Activated naive CD4-positive, alpha-beta T cell treated with Interleukin-2 at 50 U/mL for 16 hours (primary cell): ENCODE data around the gene WDR45B.
A peak's percentile ranks its signal among the peaks of the same experiment; 100 is the strongest.
"Not testable (repeated sequence)": the region's sequence is repeated elsewhere in the genome, so short reads cannot be mapped to it uniquely, and the experiment has no call there.

Experiments
- DNase-seq: peaks from one replicate; pipeline ENCODE4 v3.0.0-alpha.2; 2020

WDR45B gene

DNA sequence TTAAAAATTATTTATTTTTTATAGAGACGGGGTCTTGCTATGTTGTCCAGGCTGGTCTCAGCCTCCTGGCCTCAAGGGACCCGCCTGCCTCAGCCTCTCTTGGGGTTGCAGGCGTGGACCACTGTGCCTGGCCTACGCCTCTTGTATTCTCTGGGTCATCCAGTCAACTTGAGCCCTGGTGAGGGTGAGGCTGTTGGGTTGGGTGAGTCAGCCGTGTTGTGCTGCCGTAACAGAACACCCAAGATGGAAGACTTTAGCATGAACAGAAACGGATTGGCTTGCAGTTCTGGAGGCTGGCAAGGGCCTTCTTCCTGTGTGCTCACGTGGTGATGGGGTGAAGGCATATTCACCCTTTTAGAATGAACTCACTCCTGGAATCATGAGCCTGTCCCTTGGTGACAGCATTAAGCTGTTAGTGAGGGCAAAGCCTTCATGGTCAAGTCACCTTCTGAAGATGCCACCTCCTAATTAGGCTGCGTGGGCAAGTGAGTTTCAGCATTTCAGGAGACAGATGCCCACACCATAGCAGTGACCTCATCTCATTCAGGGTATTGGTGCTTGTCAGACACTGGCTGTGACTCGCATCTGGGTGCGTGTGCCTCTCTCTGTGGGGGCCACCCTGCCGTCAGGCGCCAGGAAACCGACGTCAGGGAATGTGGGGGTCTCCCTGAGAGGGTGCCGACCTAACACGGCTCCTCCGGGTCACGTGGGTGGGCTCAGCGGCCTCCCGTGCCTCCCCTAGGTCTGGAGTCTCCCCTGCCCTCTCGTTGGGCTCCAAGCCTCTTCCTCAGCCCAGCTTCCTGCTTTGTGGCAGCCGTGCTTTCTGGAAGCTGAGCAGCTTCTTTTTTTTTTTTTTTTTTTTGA is 49.8 kb downstream of the WDR45B start:
- DNase-seq, result no peak

DNA sequence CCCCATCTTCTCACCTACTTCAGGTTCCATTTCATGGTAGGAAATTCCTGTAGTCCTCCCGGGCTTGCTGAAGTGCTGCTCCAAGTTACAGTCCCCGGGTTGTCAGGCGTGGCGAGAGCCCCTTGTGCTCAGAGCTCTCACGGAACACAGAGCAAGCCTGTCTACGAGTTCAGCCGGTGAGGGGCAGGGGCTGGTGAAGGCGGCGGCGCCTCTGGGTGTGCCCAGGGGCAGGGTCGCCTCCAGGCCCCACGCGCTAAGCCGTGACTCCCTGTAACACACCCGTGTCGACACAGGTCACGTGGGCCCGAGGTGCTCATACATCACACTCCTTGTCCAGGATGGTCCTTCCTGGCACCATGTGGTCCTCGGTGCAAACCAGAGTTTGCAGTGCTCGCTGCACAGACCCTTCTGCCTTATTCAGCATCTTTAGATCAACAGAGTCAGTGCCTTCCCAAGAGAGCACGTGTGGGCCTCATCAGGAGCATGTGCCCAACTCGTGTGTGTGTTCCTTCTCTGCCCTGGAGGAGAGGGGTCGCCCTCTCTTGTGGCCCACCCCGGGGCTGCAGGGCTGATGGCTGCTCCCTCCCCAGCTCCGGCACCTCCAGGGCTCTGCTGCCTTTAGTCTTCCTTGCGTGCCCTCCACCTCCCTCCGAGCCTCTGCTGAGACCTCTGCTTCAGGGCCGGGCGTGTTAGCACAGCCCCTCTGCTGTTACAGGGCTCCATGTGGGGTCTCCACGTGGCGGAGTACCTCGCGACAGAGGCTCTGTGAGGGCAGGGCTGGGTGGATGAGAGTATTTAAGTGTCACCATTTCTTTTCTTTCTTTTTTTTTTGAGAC is 51.2 kb downstream of the WDR45B start:
- DNase-seq, result no peak

DNA sequence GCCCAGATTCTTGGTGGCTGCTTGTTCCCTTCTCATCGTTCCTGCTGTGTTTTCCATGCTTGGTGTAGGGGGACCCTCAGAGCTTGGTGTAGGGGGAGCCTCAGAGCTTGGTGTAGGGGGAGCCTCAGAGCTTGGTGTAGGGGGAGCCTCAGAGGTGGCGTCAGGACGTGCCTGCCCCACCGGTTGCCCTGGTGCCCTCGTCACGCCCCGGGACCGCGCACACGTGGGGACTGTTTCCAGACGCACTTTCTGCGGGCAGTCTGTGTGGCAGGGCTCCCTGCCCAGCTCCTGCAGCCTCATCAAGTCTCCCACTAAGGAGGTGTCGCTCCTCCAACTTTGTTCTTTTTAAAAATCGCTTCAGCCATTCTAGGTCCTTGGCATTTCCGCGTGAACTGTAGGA is 51.9 kb downstream of the WDR45B start:
- DNase-seq, result no peak

DNA sequence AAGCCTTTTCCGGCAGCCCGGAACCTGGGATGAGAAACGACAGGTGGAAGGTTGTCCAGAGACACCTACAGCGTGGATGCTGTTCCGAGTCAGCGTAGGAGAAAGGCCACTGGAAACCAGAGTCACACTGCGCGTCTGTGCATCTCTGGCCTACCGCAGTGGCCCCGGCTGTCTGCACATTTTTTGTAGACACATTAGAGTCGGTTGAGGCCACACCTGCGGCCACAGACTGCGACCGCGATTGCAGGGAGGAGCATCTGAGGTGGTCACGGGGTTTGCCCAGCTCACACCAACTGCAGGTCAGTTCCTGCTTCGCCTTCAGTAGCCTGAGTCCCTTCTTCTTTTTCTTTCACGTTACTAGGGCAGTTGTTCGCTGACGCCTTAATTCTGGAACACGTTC is 52.4 kb downstream of the WDR45B start:
- no peak for DNase-seq

DNA sequence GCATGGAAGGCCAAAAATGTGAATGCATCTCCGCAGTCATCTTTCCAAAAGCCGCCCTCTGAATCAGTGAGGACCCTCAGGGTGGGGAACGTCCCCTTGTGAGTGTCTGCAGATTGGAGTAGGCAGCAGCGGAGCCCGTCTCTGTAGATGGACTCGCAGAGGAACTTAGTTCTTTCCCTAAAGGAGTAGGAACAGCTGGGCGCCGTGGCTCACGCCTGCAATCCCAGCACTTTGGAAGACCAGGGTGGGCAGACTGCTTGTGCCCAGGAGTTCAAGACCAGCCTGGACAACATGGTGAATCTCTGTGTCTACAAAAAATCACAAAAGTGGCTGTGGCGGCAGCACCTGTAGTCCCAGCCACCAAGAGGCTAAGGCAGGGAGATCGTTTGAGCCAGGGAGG is 53.7 kb downstream of the WDR45B start:
- no peak for DNase-seq

DNA sequence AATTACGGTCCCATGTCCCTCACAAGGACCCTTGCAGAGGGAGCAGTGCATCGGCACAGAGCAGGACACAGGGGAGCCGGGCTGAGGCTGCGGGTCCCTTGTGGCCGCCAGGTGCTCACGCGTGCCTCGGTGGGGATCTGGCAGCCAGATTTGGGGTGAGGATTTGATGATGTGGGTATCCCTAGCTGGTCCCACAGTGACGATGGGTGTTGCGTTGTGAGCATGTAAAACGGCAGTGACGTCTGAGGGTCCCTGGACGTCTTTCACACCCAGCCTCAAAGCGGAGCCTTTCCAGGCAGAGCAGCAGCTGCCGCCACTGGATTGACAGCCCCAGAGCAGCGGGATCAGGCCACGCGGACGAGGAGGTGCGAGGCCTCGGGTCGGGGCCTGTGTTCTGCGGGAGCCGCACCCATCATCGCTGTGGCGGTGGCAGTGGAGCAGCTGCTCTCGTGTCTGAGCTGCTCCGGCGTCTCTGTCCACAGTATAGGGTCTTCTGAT is 54.6 kb downstream of the WDR45B start:
- no peak for DNase-seq

DNA sequence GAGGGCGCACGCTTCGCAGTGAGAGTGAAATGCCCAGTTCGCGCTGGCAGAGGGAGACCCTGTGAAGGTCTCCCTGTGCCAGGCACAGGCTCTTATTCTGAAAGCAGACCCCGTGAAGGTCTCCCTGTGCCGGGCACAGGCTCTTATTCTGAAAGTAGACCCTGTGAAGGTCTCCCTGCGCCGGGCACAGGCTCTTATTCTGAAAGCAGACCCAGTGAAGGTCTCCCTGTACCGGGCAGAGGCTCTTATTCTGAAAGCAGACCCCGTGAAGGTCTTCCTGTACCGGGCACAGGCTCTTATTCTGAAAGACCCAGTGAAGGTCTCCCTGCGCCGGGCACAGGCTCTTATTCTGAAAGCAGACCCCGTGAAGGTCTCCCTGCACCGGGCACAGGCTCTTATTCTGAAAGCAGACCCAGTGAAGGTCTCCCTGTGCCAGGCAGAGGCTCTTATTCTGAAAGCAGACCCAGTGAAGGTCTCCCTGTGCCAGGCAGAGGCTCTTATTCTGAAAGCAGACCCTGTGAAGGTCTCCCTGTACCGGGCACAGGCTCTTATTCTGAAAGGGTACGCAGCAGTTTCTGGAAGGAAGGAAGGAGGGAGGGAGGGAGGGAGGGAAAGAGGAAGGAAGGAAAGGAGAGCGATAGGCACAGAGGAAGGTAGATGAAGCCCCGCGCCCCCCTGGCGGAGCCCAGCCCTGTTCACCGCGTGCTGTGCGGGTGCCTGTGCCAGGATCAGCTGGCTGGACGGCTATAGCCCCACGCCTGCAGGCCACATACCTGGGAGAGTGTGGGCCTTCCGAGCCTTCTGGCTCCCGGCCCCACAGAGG is 55.3 kb downstream of the WDR45B start:
- DNase-seq, result peak; percentile 61

DNA sequence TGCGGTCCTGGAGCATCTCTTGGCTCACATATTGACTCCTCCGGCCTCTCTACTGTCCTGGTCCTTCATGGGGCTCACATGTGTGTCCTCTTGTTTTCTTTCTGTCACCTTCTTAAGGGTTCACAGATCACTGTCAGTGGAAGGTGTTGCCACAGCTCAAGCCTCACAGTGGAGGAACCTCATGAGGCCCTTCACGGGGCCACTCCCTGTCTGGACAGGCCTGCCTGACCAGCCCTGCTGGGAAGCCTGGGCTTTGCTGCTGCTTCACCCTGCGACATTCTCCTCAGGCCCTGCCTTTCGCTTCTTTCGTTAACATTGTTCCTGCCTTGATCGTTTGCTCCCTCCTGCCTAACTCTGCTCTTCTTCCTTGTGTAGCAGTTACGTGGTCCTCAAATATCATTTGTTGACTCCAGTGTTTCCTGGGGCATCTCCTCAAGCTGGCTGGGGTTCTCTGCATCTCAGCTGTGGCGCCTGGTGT is 55.9 kb downstream of the WDR45B start:
- no peak for DNase-seq

DNA sequence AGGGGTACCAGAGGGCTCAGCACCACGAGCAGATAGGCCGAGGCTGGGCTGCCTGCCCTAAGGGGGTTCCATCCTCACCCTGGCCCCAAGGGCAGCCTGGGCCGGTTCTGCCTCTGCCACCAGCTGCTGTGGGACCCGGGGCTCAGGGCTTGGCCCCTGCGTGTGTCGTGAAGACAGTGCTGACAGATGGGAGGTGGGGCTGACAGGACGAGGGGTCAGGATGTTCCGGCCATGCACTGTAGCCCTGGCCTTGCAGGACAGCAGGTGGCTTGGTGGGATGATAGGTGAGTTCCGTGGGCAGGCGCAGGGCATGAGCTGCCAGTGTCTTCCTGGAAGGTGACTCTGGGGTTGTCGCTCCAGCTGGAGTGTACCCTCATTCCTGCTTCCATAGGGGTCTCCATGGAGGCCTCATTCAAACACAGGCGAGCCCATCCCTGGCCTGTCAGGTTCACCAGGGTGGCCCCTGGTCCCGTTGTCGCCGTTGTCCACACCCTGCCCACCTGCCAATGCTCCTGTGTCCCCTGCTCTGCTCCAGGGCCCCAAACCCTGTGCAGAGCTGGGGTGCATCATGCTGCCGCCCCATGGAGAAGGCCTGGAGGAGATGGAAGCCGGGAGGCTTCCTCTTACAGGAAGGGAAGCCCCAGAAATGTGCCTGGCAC is 57.2 kb downstream of the WDR45B start:
- no peak for DNase-seq

DNA sequence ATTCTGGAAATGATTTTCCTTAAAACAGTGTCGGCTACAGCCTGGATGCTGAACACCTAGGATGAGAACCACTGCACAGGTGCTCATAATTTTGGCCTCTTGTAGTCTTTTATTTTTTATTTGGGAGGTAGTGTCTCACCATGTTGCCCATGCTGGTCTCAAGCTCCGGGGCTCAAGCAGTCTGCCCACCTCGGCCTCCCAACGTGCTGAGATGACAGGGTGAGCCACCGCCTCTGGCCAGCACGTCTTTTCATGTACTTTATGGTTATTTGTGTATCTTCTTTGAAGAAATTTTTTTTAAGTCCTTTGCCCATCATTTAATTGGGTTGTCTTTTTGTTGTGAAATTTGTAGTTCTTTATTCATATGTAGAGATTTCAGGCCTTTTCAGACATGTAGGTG is 58.0 kb downstream of the WDR45B start:
- DNase-seq, result no peak

DNA sequence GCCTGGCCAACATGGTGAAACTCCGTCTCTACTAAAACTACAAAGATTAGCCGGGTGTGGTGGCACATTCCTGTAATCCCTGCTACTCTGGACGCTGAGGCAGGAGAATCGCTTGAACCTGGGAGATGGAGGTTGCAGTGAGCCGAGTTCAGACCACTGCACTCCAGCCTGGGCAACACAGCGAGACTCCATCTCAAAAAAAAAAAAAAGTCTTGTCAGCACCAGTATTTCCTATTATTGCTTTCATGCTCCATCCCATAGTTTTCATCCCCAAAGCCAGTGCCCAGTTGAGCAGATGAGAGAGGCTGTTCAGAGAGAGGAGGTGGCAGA is 58.4 kb downstream of the WDR45B start:
- no peak for DNase-seq

DNA sequence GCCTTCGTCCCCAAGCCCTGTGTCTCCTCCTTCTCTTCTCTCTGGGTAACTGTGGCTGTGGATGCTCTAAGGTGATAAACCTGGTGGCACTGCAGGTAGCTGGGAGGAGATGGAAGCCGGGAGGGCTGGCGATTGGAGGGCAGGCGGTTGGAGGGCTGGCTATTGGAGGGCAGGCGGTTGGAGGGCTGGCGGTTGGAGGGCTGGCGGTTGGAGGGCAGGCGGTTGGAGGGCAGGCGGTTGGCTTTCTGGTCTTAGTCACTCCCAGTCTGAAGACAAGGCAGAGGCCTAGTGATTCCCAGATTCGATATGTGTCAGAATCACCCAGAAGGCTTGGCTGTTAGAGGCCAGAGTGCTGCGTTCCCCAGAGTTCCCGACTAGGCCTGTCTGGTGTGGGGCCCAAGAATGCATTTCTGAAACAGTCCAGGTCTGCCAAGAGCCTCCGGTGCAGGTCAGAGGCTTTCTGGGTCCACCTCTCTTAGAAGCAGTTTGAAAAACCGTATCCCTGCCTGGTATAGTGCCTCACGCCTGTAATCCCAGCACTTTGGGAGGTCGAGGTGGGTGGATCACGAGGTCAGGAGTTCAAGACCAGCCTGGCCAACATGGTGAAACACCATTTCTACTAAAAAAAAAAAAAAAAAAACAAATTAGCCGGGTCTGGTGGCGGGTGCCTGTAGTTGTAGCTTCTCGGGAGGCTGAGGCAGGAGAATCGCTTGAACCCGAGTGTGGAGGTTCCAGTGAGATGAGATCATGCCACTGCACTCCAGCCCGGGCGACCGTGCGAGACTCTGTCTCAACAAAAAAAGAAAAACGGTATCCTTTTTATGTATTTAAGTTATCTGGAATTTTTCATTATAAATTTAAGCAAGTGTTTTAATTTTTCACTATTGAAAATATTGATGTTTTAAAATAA is 59.7 kb downstream of the WDR45B start:
- DNase-seq, result no peak

DNA sequence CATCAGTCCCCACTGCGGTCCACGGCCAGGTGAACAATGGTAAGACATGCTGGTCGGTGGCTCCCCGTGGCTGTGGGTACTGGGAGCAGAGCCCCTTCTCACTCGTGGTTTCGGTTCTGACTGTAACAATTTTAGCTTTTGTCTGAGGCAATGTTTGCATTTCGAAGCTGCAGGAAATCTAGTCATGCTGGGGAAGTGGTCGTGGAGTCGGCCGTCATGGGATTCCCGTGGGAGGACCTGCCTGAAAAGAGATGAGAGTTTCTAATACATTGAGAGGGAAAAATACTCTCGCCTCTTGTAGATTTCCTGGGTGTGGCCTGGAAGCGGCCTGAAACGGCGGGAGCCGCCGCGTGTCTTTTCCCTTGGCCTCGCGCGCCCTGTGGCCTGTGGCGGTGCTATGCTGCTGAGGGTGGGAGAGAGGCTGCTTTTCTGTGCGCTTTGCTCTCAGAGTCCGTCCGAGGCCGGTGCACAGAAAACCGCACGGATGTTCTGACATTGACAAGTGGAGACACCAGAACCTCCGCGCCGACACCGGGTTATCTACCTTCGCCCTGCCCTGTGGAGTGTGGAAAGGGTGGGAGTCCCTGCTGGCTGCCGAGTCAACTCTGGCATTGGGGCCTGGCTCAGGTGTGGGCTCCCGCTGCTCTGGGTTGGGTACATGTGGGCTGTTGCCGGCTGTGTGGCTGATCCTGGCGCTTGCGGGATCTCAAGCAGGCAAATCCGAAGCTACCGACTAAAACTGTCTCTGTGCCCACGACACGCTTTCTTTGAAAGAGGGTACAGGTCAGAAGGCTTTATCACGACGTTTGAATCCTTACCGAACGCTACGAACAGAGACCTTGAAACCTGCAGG is 60.8 kb downstream of the WDR45B start:
- no peak for DNase-seq

DNA sequence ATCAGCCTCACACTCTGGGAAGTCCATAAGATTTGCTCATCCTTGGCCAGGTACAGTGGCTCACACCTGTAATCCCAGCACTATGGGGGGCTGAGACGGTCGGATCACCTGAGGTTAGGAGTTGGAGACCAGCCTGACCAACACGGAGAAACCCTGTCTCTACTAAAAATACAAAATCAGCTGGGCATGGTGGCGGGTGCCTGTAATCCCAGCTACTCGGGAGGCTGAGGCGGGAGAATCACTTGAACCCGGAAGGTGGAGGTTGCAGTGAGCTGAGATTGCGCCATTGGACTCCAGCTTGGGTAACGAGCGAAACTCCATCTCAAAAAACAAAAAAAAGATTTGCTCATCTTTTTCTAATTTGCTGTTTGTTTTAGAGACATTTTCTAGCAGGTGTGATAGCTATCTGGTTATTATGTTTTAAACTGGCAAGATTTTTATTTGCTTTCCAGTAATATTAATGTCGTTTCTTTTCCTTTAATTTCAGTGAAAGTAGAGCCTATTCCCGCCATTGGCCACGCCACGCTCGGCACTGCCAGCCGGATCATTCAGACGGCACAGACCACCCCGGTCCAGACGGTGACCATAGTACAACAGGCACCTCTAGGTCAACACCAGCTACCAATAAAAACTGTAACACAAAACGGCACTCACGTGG is 61.5 kb downstream of the WDR45B start:
- DNase-seq, result no peak

DNA sequence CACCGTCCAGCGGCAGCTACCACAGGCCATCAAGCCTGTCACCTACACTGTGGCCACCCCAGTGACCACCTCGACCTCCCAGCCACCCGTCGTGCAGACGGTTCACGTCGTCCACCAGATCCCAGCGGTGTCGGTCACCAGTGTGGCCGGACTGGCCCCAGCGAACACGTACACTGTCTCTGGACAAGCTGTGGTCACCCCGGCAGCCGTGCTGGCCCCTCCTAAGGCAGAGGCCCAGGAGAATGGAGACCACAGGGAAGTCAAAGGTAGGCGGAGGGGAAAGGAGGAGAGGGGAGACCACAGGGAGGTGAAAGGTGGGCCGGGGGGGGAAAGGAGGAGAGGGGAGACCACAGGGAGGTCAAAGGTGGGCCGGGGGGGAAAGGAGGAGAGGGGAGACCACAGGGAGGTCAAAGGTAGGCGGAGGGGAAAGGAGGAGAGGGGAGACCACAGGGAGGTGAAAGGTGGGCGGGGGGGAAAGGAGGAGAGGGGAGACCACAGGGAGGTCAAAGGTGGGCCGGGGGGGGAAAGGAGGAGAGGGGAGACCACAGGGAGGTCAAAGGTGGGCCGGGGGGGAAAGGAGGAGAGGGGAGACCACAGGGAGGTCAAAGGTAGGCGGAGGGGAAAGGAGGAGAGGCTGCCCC is 62.2 kb downstream of the WDR45B start:
- peak; percentile 30 for DNase-seq

DNA sequence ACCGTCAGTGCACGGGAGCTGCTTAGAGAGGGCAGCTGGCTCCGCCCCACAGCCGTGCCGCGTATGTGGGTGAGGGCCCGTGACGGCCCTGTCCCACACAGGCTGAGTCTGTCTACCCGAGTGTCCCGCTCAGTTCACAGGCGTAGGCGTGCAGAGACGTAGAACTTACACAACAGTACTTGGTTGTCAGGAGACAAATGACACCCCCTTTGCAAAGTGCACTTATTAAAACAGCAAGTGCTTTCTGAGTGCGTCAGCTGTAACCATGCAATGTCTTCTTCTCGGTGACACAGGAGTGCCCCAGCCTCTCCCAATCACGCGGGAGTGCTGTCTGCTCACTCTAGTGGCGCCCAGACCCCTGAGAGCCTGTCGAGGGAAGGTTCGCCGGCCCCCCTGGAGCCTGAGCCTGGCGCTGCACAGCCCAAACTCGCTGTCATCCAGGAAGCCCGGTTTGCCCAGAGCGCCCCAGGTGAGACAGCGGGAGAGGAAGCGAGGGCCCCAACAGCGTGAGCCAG is 64.5 kb downstream of the WDR45B start:
- peak; percentile 46 for DNase-seq

DNA sequence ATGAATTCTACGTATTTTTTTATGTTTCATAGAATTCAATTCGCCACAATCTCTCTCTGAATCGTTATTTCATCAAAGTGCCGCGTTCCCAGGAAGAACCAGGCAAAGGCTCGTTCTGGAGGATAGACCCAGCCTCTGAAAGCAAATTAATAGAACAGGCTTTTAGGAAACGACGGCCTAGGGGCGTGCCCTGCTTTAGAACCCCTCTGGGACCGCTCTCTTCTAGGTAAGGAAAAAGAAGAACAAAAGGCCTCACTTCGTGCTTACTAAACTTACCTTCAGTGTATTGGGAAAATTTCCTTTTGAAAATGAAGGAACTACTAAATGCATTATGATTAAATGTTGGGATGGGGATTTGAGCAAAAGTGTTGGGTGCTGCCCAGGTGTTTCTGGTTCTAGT is 65.5 kb downstream of the WDR45B start:
- DNase-seq, result no peak

DNA sequence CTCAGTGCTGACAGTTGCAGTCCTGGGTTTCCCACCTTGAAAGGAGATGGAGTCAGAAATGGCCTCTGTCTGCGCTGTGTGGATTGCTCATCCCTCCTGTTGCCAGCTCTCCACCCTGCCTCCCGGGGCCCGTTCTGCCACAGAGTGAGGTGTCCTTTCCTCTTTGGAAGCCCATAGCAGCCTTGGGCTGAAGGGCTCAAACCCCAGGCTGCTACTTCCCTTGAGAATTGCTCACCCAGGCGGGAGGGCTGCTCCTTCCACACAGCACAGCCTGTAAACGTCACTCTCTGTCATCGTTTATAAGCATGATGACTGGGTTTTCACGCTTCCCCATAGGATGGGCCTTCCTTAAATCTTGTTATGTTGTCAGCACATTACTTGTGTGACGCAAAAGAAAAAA is 66.0 kb downstream of the WDR45B start:
- no peak for DNase-seq

DNA sequence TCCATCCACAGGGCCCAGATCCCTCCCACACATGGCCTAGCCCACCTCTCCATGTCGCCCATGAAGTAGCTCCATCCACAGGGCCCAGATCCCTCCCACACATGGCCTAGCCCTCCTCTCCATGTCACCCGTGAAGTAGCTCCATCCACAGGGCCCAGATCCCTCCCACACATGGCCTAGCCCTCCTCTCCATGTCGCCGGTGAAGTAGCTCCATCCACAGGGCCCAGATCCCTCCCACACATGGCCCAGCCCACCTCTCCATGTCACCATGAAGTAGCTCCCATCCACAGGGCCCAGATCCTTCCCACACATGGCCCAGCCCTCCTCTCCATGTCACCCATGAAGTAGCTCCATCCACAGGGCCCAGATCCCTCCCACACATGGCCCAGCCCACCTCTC is 68.3 kb downstream of the WDR45B start:
- DNase-seq, result not testable (repeated sequence)
